Liver (tissue), 9 donors: ENCODE data around the gene TMEM205. TPM values are rescaled to one million over a fixed set of nuclear protein-coding genes. Genes with fewer than 3 reads are reported as not detected.

ENCODE experiments used
- DNase-seq: peaks from one replicate; pipeline ENCODE4 v3.0.0-alpha.2; 2017; ENCODE audit warnings: low spot score
- H3K27ac ChIP-seq, 2 donors: one replicate each; pipeline ENCODE4 v1.7.0; 2013; ENCODE audit warnings: inconsistent platforms in 2 of 2, low read length in 2 of 2, control low read depth in 1 of 2, low read depth in 1 of 2, mild to moderate bottlenecking in 1 of 2
- H3K27me3 ChIP-seq, 4 donors: one replicate each; pipeline versions ENCODE4 v1.6.1 to v1.7.0; 2013; ENCODE audit warnings: low read length in 3 of 4, inconsistent platforms in 1 of 4, mild to moderate bottlenecking in 1 of 4, moderate library complexity in 1 of 4; ENCODE audit not compliant: control insufficient read depth in 4 of 4, insufficient read depth in 4 of 4
- H3K36me3 ChIP-seq, 4 donors: one replicate each; pipeline versions ENCODE4 v1.6.1 to v1.7.0; 2013; ENCODE audit warnings: low read length in 3 of 4, mild to moderate bottlenecking in 3 of 4, low read depth in 1 of 4, moderate library complexity in 1 of 4; ENCODE audit not compliant: control insufficient read depth in 4 of 4, insufficient read depth in 3 of 4
- H3K4me1 ChIP-seq, 4 donors: one replicate each; pipeline versions ENCODE4 v1.6.1 to v1.7.0; 2013; ENCODE audit warnings: low read length in 3 of 4, mild to moderate bottlenecking in 3 of 4, moderate library complexity in 1 of 4; ENCODE audit not compliant: control insufficient read depth in 4 of 4, insufficient read depth in 4 of 4
- H3K4me3 ChIP-seq, 3 donors: one replicate each; pipeline versions ENCODE4 v1.6.1 to v1.7.0; 2013; ENCODE audit warnings: low read length in 3 of 3, control low read depth in 1 of 3, low read depth in 1 of 3, mild to moderate bottlenecking in 1 of 3
- H3K9ac ChIP-seq, 2 donors: one replicate each; pipeline ENCODE4 v1.7.0; 2013; ENCODE audit warnings: low read length in 2 of 2, mild to moderate bottlenecking in 2 of 2, moderate library complexity in 2 of 2, control low read depth in 1 of 2, low read depth in 1 of 2
- H3K9me3 ChIP-seq, 4 donors: one replicate each; pipeline versions ENCODE4 v1.6.1 to v1.7.0; 2013; ENCODE audit warnings: low read length in 3 of 4; ENCODE audit not compliant: control insufficient read depth in 4 of 4
- EGR1 ChIP-seq, 2 donors: IDR thresholded peaks; 2 replicates each; pipeline ENCODE4 v1.6.1; 2016 to 2018; ENCODE audit warnings: antibody characterized with exemption in 2 of 2, low read depth in 2 of 2
- FOXA1 ChIP-seq: IDR thresholded peaks from 2 replicates; pipeline ENCODE4 v1.6.1; 2016; ENCODE audit warnings: antibody characterized with exemption
- FOXA2 ChIP-seq: IDR thresholded peaks from 2 replicates; pipeline ENCODE4 v1.6.1; 2016; ENCODE audit warnings: antibody characterized with exemption
- GABPA ChIP-seq, 2 donors: IDR thresholded peaks in 1 of 2; conservative IDR thresholded peaks in 1 of 2; 2 replicates each; pipeline ENCODE4 v1.6.1; 2016; ENCODE audit warnings: antibody characterized with exemption in 2 of 2, mild to moderate bottlenecking in 1 of 2, moderate library complexity in 1 of 2
- HNF4A ChIP-seq, 2 donors: conservative IDR thresholded peaks; 2 replicates each; pipeline ENCODE4 v1.6.1; 2016; ENCODE audit warnings: antibody characterized with exemption in 2 of 2, mild to moderate bottlenecking in 2 of 2
- HNF4G ChIP-seq: IDR thresholded peaks from 2 replicates; pipeline ENCODE4 v1.6.1; 2016; ENCODE audit warnings: antibody characterized with exemption
- JUND ChIP-seq, 2 donors: IDR thresholded peaks; 2 replicates each; pipeline ENCODE4 v1.6.1; 2016; ENCODE audit warnings: antibody characterized with exemption in 2 of 2
- NR2F2 ChIP-seq: IDR thresholded peaks from 2 replicates; pipeline ENCODE4 v1.6.1; 2016; ENCODE audit warnings: antibody characterized with exemption
- RAD21 ChIP-seq, 2 donors: IDR thresholded peaks; 2 replicates each; pipeline ENCODE4 v1.6.1; 2016; ENCODE audit warnings: antibody characterized with exemption in 2 of 2, mild to moderate bottlenecking in 2 of 2
- REST ChIP-seq: IDR thresholded peaks from 2 replicates; pipeline ENCODE4 v1.6.1; 2016; ENCODE audit warnings: antibody characterized with exemption, mild to moderate bottlenecking
- RXRA ChIP-seq, 2 donors: IDR thresholded peaks; 2 replicates each; pipeline ENCODE4 v1.6.1; 2017 to 2018; ENCODE audit warnings: antibody characterized with exemption in 2 of 2, mild to moderate bottlenecking in 1 of 2
- SP1 ChIP-seq: IDR thresholded peaks from 2 replicates; pipeline ENCODE4 v1.6.1; 2018; ENCODE audit warnings: antibody characterized with exemption, mild to moderate bottlenecking
- TAF1 ChIP-seq: conservative IDR thresholded peaks from 2 replicates; pipeline ENCODE4 v1.6.1; 2016; ENCODE audit warnings: antibody characterized with exemption, mild to moderate bottlenecking
- YY1 ChIP-seq: IDR thresholded peaks from 2 replicates; pipeline ENCODE4 v1.6.1; 2016; ENCODE audit warnings: antibody characterized with exemption, mild to moderate bottlenecking
- WGBS: extraction: QIAGEN DNeasy Blood & Tissue Kit; methylation state at CpG from one replicate; pipeline ENCODE4 v1.1.7; 2013; 5-methylcytosine and 5-hydroxymethylcytosine counted together
- polyA plus RNA-seq, 2 donors: library from polyadenylated mRNA; stranded (reverse) in 1 of 2; unstranded in 1 of 2; fragments of 200-250 nt in 1 of 2; fragments of >200 nt in 1 of 2; fragmentation: Nextera tagmentation in 1 of 2; extraction: Ambion mirVana in 1 of 2; gene quantifications; one replicate each; pipeline versions ENCODE4 v1.2.1 to v1.2.3, GENCODE V29; 2013 to 2015
- total RNA-seq, 2 donors: library from RNA; depleted of rRNA; stranded (reverse); fragments of >200 nt; gene quantifications; one replicate each; pipeline ENCODE4 v1.2.3, GENCODE V29; 2014
- TF ChIP-seq, protein P1 (sequence below): IDR thresholded peaks from 2 replicates; pipeline ENCODE4 v1.6.1; 2016; ENCODE audit warnings: antibody characterized with exemption
- TF ChIP-seq, protein P2 (sequence below): IDR thresholded peaks from 2 replicates; pipeline ENCODE4 v1.6.1; 2016; ENCODE audit warnings: antibody characterized with exemption
- donor health status: healthy.
- donor health status: healthy.
- donor health status: healthy.
- donor health status: healthy.
- donor health status: healthy.

Gene TMEM205
- total and polyA plus RNA-seq, 4 donors = 110 to 410 (median 272) TPM

- Histone ChIP-seq H3K27ac (peak overlapping the region; percentile 87 to 98), H3K36me3 (peaks cover 0 to 4% (median under 1%) of the 10 kb centered on the region in 4 donors), H3K27me3 (no peaks in the 10 kb centered on the region), H3K9ac (peak overlapping the region; percentile 61 to 86), H3K9me3 (no peaks in the 10 kb centered on the region), H3K4me3 (peak overlapping the region; percentile 54 to 71 (median 66)), H3K4me1 (peaks cover 4 to 38% (median 21%) of the 10 kb centered on the region in 4 donors)
- TF ChIP-seq FOXA1 (no peak), REST (peak; percentile 91), JUND (IDR thresholded peaks at IDR 0.05) (peak in 1 of 2 donors; percentile 56), RAD21 (IDR thresholded peaks at IDR 0.05) (peak; percentile 3 to 41), YY1 (peak; percentile 71), NR2F2 (peak; percentile 95), HNF4A (conservative IDR thresholded peaks at IDR 0.05) (peak; percentile 66 to 76), GABPA (IDR thresholded peaks at IDR 0.05 in 1 of 2, conservative IDR thresholded peaks at IDR 0.05 in 1 of 2) (peak in 1 of 2 donors; percentile 19), HNF4G (no peak), TAF1 (no peak), RXRA (IDR thresholded peaks at IDR 0.05) (peak in 1 of 2 donors; percentile 60), SP1 (peak; percentile 67), FOXA2 (no peak), EGR1 (IDR thresholded peaks at IDR 0.05; ENCODE audit: low read depth in 2 of 2) (peak in 1 of 2 donors; percentile 59)
- TF ChIP-seq, protein P1, sequence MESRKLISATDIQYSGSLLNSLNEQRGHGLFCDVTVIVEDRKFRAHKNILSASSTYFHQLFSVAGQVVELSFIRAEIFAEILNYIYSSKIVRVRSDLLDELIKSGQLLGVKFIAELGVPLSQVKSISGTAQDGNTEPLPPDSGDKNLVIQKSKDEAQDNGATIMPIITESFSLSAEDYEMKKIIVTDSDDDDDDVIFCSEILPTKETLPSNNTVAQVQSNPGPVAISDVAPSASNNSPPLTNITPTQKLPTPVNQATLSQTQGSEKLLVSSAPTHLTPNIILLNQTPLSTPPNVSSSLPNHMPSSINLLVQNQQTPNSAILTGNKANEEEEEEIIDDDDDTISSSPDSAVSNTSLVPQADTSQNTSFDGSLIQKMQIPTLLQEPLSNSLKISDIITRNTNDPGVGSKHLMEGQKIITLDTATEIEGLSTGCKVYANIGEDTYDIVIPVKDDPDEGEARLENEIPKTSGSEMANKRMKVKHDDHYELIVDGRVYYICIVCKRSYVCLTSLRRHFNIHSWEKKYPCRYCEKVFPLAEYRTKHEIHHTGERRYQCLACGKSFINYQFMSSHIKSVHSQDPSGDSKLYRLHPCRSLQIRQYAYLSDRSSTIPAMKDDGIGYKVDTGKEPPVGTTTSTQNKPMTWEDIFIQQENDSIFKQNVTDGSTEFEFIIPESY = peak; percentile 30
- peak; percentile 58 for DNase-seq
- WGBS = 4% methylated on average over 27 of the region's 27 CpGs
Measured at GRCh38 chr19:11375143-11375948, 29.3 kb upstream of the TMEM205 start.

DNA sequence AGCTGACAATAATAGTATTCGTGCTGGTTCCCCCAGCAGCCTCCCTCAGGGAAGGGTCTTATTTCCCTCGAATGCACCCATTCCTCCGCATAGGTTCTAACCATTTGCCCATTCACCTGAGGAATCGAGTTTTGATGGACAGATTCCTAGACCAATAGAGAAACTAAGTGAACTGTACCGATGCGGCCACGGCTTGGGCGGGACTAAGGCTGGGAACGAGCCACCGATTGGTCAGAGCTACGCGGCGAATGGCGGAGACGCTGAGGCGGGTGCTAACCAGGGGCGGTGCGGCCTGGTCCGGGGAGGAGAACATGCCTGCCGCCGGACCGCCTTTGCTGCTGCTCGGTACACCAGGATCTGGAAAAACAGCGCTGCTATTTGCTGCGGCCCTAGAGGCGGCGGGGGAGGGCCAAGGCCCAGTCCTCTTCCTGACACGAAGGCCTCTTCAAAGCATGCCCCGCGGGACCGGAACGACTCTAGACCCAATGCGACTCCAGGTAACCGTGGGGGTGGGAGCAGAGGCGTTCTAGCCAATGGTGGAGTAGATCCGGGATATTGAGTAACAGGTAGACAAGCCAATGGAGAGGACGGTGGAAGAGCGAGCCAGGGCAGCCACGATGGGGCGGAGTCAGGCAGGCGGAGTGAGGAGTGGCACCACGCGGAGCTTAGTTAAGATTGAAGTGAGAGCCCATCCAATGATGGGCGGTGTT is 28.5 kb upstream of the TMEM205 start, which contains the start of gene SWSAP1:
SWSAP1 (plus strand) TSS at position 234 of the 710 bp plus-strand sequence; CDS start at position 249, 15 bp downstream.
- Histone ChIP-seq H3K4me3 (peak within 1 kb of the TSS; percentile 59 to 84 (median 79)), H3K36me3 (peaks cover 0 to 6% (median under 1%) of the 10 kb centered on the region in 4 donors), H3K4me1 (peaks cover 4 to 34% (median 19%) of the 10 kb centered on the region in 4 donors), H3K9me3 (no peaks in the 10 kb centered on the region), H3K27me3 (no peaks in the 10 kb centered on the region), H3K9ac (peak within 1 kb of the TSS; percentile 86 to 90), H3K27ac (peak within 1 kb of the TSS; percentile 97 to 98)
- DNase-seq = peak; percentile 97
- no peak for TF ChIP-seq FOXA2
- TF ChIP-seq, protein P1 = peak; percentile 32
- TF ChIP-seq YY1 = peak; percentile 92
- peak; percentile 42 to 83 for TF ChIP-seq GABPA (IDR thresholded peaks at IDR 0.05 in 1 of 2, conservative IDR thresholded peaks at IDR 0.05 in 1 of 2)
- no peak for TF ChIP-seq FOXA1
- TF ChIP-seq, protein P2, sequence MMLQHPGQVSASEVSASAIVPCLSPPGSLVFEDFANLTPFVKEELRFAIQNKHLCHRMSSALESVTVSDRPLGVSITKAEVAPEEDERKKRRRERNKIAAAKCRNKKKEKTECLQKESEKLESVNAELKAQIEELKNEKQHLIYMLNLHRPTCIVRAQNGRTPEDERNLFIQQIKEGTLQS = no peak
- no peak for TF ChIP-seq JUND (IDR thresholded peaks at IDR 0.05)
- peak in 1 of 2 donors; percentile 43 for TF ChIP-seq RXRA (IDR thresholded peaks at IDR 0.05)
- no peak for TF ChIP-seq EGR1 (IDR thresholded peaks at IDR 0.05; ENCODE audit: low read depth in 2 of 2)
- TF ChIP-seq TAF1 = peak; percentile 29
- TF ChIP-seq SP1 = peak; percentile 94
- under 1% methylated on average over 44 of the region's 44 CpGs for WGBS
